ENCODE data around the gene KRTAP10-5.
"Not testable (repeated sequence)": the region's sequence is repeated elsewhere in the genome, so short reads cannot be mapped to it uniquely, and the experiment has no call there.

The KRTAP10-5 gene

GRCh38 chr21:44590897-44591800 lies 10.7 kb upstream of the KRTAP10-5 start:
- not testable (repeated sequence) for DNase-seq

GRCh38 chr21:44590311-44590721 lies 9.9 kb upstream of the KRTAP10-5 start:
- no peak for DNase-seq

DNA sequence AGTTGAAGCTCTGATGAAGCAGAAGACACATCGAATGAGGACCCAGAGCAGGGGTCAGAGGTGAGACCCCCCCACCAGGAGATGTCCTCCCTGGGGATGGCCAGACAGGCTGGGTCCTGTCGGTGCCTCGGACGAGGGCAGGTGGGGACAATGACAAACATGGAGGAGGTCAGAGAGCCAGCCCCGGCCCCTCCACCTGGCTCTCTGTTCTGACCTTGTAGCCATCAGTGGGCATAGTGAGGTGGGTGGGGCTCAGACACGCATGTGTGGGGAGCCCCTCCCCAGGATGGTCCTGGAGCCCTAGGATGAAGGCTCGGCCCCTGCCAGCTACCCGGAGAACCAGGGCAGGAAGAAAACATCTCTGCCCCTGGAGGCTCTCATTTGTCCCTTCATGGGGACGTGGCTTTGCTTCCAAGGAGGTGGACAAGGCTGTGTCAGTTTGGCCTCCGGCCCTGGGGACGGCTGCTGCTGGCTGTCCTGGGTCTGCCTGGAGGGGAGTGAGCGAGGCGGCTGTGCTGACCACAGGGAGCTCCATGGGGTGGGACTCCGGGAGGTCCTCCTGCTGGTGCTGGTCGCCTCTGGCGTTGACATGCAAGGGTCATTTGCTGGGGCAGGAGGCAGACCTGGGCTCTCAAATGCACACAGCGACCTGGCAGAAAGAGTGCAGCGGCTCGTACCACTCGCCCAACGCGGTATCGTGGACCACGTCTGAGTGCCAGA lies 9.3 kb upstream of the KRTAP10-5 start:
- peak; percentile 53 for DNase-seq

DNA sequence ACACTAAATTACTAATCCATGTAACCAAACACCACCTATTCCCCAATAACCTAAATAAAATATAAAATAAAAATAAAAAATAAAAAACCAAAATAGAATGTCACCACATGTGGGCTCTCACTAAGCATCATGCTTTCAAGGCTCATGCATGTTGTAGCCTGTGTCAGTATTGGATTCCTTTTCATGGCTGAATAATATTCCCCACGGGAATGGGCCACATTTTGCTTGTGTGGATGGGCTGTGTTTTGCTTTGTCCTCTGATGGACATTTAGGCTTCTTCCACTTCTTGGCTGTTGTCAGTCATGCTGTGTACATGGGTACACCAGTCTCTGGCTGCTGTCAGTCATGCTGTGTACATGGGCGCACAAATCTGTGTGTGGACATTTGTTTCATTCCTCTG lies 8.7 kb upstream of the KRTAP10-5 start:
- DNase-seq, result no peak

DNA sequence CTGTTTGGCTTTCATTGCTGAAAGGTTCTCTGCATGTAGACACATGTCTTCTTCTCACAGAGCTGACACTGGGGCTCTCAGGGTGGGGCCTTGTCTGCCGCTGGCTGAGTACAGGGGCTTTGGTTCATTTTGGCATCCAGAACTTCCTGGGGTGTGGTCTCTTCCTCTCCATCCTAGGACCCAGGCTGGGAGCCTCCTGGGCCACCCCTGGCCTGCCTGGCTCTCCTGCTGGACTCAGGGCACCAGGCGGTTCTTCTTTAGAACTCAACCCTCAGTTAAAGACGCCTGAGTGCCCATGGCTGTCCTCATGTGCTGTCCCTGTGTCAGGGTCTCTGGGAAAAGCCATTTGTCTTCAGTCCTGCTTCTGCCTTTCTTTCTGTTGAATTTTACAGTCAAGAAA lies 5.5 kb upstream of the KRTAP10-5 start:
- no peak for DNase-seq

GRCh38 chr21:44583800-44584147 lies 3.4 kb upstream of the KRTAP10-5 start:
- DNase-seq, result no peak

GRCh38 chr21:44583089-44583799 lies 2.8 kb upstream of the KRTAP10-5 start:
- DNase-seq, result no peak

DNA sequence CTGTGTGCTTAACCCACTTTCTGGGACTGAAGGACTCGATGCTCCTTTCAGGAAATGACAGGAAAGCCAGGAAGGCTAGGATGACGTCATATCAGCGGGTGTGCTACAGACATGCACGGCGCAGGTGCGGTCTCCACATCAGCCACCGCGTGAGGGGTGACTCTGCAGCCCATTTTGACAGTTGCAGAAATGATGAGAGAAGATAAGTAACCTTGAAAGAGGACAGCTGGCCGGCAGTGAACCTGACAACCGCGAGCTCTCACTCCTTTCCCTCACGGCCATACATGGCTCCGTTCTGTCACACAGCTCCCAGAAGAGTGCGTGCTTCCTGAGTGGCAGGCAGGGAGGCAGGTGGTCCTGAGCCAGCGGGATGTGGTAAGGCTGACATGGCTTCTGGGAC lies 1.7 kb upstream of the KRTAP10-5 start:
- DNase-seq, result no peak

GRCh38 chr21:44581158-44581557 lies 754 bp upstream of the KRTAP10-5 start:
- no peak for DNase-seq

DNA sequence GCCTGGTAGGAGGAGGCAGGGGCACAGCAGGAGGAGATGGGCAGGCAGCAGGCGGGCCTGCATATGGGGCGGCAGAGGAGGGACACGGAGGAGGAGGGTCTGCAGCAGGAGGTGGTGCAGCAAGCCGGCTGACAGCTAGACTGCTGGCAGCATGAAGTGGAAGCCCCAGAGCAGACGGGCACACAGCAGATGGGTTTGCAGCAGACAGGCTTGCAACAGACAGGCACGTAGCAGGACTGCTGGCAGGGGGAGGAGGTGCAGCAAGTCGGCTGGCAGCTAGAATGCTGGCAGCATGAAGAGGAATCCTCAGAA lies 615 bp downstream of the KRTAP10-5 start:
- peak; percentile 43 for DNase-seq

- DNase-seq, result peak; percentile 35
These were observed 1.2 kb downstream of the KRTAP10-5 start for GRCh38 chr21:44579056-44579832.

DNA sequence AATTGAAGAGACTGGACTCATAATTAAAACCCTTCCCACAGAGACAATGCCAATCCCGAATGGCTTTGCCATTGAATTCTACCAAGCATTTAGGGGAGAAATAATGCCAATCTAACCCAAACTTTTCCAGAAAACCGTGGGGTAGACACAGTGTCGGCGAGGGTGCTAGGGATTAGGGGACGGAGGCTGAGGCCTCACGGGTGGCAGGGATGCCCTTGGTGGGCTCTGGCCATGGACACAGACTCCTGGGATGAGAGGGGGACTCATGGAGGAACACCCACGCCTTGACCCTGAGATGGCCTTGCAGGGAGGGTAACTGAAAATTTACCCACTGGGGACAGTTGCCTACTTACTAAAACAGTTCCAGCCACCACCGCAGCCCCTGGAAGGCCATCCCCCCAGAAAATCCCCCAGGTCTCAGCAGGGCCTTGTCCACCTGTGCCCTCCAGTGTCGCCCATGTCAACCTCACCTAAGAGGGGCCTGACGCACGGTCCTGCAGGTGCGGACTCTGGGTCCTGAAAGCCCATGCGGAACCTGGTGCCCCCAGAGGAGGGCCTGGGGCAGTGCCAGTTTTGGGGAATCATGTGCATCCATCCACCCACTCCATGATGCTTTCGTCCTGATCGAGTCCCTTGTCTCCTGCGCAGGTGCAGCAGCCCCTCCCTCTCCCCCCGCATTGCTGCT lies 1.9 kb downstream of the KRTAP10-5 start:
- peak; percentile 41 for DNase-seq

DNA sequence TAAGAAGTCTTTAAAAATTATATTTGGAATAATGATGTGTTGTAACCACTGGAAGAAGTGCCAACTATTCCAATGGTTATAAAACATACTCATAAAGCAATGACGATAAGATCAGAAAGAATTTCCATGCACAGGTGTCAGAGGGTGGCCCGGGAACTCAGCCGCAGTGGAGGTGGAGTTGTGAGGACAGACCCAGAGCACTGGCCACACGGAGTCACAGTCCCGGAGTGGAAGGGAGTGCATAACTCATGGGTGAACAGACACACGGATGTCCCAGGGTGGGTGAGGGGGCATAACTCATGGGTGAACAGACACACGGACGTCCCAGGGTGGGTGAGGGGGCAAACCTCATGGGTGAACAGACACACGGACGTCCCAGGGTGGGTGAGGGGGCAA lies 4.4 kb downstream of the KRTAP10-5 start:
- DNase-seq, result no peak

GRCh38 chr21:44575307-44576024 lies 4.9 kb downstream of the KRTAP10-5 start:
- DNase-seq, result peak; percentile 36

DNA sequence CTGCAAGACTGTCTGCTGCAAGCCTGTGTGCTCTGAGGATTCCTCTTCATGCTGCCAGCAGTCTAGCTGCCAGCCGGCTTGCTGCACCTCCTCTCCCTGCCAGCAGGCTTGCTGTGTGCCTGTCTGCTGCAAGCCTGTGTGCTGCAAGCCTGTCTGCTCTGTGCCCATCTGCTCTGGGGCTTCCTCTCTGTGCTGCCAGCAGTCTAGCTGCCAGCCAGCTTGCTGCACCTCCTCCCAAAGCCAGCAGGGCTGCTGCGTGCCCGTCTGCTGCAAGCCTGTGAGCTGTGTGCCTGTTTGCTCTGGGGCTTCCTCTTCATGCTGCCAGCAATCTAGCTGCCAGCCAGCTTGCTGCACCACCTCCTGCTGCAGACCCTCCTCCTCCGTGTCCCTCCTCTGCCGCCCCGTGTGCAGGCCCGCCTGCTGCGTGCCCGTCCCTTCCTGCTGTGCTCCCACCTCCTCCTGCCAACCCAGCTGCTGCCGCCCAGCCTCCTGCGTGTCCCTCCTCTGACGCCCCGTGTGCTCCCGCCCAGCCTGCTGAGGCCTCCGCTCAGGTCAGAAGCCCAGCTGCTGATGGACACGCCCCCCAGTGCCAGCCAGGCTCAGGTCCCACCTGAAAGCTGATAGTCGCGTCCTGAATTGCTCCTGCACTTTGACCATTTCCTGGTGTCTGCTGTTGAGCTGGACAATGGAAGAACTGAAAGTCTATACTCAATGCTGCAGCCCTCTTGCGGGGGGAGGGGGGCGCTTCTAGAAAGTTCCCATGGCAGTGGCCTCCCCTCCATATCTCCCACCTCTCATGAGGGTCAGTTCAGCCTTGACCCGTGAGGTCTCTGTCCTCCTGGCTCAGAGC lies 5.7 kb downstream of the KRTAP10-5 start:
- peak; percentile 47 for DNase-seq

DNA sequence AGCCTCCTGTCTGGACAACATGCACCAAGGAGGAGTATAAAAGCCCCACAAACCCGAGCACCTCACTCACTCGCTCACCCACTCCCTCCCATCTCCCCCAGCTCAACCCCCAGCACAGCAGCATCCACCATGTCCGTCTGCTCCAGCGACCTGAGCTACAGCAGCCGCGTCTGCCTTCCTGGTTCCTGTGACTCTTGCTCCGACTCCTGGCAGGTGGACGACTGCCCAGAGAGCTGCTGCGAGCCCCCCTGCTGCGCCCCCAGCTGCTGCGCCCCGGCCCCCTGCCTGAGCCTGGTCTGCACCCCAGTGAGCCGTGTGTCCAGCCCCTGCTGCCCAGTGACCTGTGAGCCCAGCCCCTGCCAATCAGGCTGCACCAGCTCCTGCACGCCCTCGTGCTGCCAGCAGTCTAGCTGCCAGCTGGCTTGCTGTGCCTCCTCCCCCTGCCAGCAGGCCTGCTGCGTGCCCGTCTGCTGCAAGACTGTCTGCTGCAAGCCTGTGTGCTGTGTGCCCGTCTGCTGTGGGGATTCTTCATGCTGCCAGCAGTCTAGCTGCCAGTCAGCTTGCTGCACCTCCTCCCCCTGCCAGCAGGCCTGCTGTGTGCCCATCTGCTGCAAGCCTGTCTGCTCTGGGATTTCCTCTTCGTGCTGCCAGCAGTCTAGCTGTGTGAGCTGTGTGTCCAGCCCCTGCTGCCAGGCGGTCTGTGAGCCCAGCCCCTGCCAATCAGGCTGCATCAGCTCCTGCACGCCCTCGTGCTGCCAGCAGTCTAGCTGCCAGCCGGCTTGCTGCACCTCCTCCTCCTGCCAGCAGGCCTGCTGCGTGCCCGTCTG lies 6.6 kb downstream of the KRTAP10-5 start, which contains the start of gene KRTAP10-4:
Gene KRTAP10-4, plus strand, starts transcription at position 100 of the 827 bp plus-strand sequence. Its CDS starts 30 bp downstream, at position 130.
- not testable (repeated sequence) for DNase-seq

DNA sequence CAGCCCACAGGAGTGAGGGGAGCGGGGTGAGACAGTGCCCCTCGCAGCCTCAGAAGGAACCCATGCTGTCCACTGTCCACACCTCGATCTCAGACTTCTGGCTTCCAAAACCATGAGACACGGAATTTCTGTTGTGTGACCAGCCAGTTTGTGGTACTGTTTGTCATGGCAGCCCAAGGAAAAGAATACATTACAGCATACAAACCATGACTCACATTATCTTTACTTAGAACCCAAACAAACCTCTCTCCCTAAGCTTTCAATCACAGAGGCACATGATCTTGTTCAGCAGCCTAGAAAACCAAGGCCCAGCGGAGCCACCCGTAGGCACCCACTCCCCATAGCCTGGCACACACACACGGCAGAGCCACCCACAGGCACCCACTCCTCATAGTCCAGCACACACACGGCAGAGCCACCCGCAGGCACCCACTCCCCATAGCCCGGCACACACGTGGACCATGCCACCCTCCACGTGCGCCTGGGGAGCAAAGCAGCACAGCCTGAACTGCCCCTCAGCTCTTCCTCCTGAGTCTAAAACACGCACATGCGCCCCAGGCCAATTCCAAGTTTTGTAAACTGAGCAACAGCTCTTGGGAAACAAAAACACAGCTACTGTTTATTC lies 7.3 kb downstream of the KRTAP10-5 start:
- peak; percentile 39 for DNase-seq

GRCh38 chr21:44571844-44572782 lies 8.3 kb downstream of the KRTAP10-5 start:
- DNase-seq, result peak; percentile 32

Data from islet precursor cell (in vitro differentiated cells).